Ovary (tissue), 9 donors: ENCODE measurements around the gene PCNX1. TPM values are rescaled to one million over a fixed set of nuclear protein-coding genes. Genes with fewer than 3 reads are reported as not detected.

Experiments
- DNase-seq, 5 donors: peaks; one replicate each; pipeline ENCODE4 v3.0.0-alpha.2; 2019 to 2020
- H3K27ac ChIP-seq, 2 donors: fragments of 200-600 bp; one replicate each; pipeline versions ENCODE4 v1.5.1 to v1.8.0; 2019 to 2022
- H3K27me3 ChIP-seq: fragments of 200-600 bp; one replicate; pipeline ENCODE4 v1.8.0; 2022
- H3K36me3 ChIP-seq: fragments of 200-600 bp; sonication (generic); one replicate; pipeline ENCODE4 v1.5.1; 2019
- H3K4me1 ChIP-seq: one replicate; pipeline ENCODE4 v1.8.1; 2013; ENCODE audit warnings: mild to moderate bottlenecking, moderate library complexity; ENCODE audit not compliant: insufficient read depth
- H3K4me3 ChIP-seq: fragments of 200-600 bp; sonication (generic); one replicate; pipeline ENCODE4 v1.5.1; 2017
- H3K9me3 ChIP-seq, 2 donors: fragments of 200-600 bp in 1 of 2; sonication (generic) in 1 of 2; one replicate each; pipeline versions ENCODE4 v1.5.1 to v1.8.1; 2013 to 2019; ENCODE audit warnings: mild to moderate bottlenecking in 1 of 2, moderate library complexity in 1 of 2
- CTCF ChIP-seq, 3 donors: fragments of 450-650 bp in 2 of 3; fragments of 200-600 bp in 1 of 3; IDR thresholded peaks; one replicate each; pipeline versions ENCODE4 v1.5.1 to v1.8.0; 2016 to 2022; ENCODE audit warnings: antibody characterized with exemption in 3 of 3, mild to moderate bottlenecking in 1 of 3
- EP300 ChIP-seq: sonication (generic); formaldehyde crosslinking; IDR thresholded peaks from one replicate; pipeline ENCODE4 v1.6.1; 2017; ENCODE audit warnings: antibody characterized with exemption
- POLR2A ChIP-seq: fragments of 450-650 bp; IDR thresholded peaks from one replicate; pipeline ENCODE4 v1.6.1; 2017; ENCODE audit warnings: antibody characterized with exemption, mild to moderate bottlenecking, moderate library complexity
- WGBS, 3 donors: extraction: QIAGEN DNeasy Blood & Tissue Kit in 1 of 3; methylation state at CpG; one replicate each; pipeline versions ENCODE4 v1.1.5 to v1.1.7; 2013 to 2017; 5-methylcytosine and 5-hydroxymethylcytosine counted together
- intact Hi-C, 4 donors: fragments of 100-400 bp; cut with DNase I; formaldehyde crosslinking; loops; one replicate each; pipeline versions ENCODE4 v1.11.0 to v1.15.1; 2022 to 2023
- polyA plus RNA-seq, 2 donors: library from polyadenylated mRNA; stranded (reverse); fragments of 200-250 nt in 1 of 2; fragments of 350-450 nt in 1 of 2; fragmentation: Illumina TruSeq in 1 of 2; extraction: RNeasy Lipid Tissue Mini Kit (QIAGEN cat#74804) in 1 of 2; gene quantifications; one replicate each; pipeline ENCODE4 v1.2.3, GENCODE V29; 2013 to 2014
- total RNA-seq, 7 donors: library from RNA; depleted of rRNA in 2 of 7; stranded (reverse); fragments of >200 nt in 2 of 7; fragmentation: NEBNext Ultra II Directional in 3 of 7; extraction: Animal tissue kit (Norgen Biotek cat#: 25700) in 3 of 7; gene quantifications; one replicate each; pipeline versions ENCODE4 v1.1.0 to v1.2.4, GENCODE V29; 2016 to 2023
- donor health status: DM: no; HTN: no; CAD: no; lungs with moderate emphysema.
- donor health status: DM: no; HTN: no; CAD: no.
- donor health status: Bipolar disorder and iron deficiency.
- donor health status: DM: yes; HTN: yes; CAD: no.
- donor health status: DM: no; HTN: no; CAD: no.
- donor health status: DM: yes; HTN: yes; CAD: no.

Gene PCNX1
- total and polyA plus RNA-seq, 9 donors, result 13.3 to 101 (median 69.5) TPM

- no peak for DNase-seq
- H3K27me3 ChIP-seq, result no peaks in the 10 kb centered on the region
- H3K36me3 ChIP-seq, result no peaks in the 10 kb centered on the region
- H3K4me1 ChIP-seq, result peaks cover 2% of the 10 kb centered on the region
- 76 to 84% (median 81%) methylated on average over 31 of the region's 31 CpGs for WGBS, 3 donors
- intact Hi-C loops, result loop anchor here in 3 of 4 donors (2.0 to 5.0 kb wide), 2 partner anchors 613 kb away; no protein-coding TSS in a partner anchor
- no peak overlapping the region for H3K4me3 ChIP-seq
- no peaks in the 10 kb centered on the region for H3K9me3 ChIP-seq
- H3K27ac ChIP-seq, result no peak overlapping the region
- TF ChIP-seq EP300, result no peak
Measured at GRCh38 chr14:71139294-71139946, 232.2 kb downstream of the PCNX1 start.

- 95 to 100% (median 97%) methylated on average over 2 of the region's 2 CpGs for WGBS, 3 donors
- TF ChIP-seq EP300 (no peak), CTCF (IDR thresholded peaks at IDR 0.05) (no peak), POLR2A (no peak)
- no peak overlapping the region for H3K27ac ChIP-seq
- no peaks in the 10 kb centered on the region for H3K36me3 ChIP-seq
- peaks cover 2% of the 10 kb centered on the region for H3K4me1 ChIP-seq
- no peak overlapping the region for H3K4me3 ChIP-seq
- H3K9me3 ChIP-seq, result no peaks in the 10 kb centered on the region
- no peaks in the 10 kb centered on the region for H3K27me3 ChIP-seq
- intact Hi-C loops, result loop anchor here in 1 of 4 donors (2.0 to 10.0 kb wide), 2 partner anchors 395 to 615 kb away; no protein-coding TSS in a partner anchor
- no peak for DNase-seq
Measured at GRCh38 chr14:71140157-71140556, 232.9 kb downstream of the PCNX1 start.

GRCh38 chr14:71141701-71142374 is 234.6 kb downstream of the PCNX1 start:
- H3K36me3 ChIP-seq, result no peaks in the 10 kb centered on the region
- peaks cover 2% of the 10 kb centered on the region for H3K4me1 ChIP-seq
- 90 to 93% (median 91%) methylated on average over 4 of the region's 4 CpGs for WGBS, 3 donors
- H3K4me3 ChIP-seq, result no peak overlapping the region
- H3K27me3 ChIP-seq, result no peaks in the 10 kb centered on the region
- intact Hi-C loops, result loop anchor here in 1 of 4 donors (2.0 to 10.0 kb wide), 2 partner anchors 393 to 613 kb away; no protein-coding TSS in a partner anchor
- no peaks in the 10 kb centered on the region for H3K9me3 ChIP-seq
- DNase-seq, result no peak
- no peak overlapping the region for H3K27ac ChIP-seq
- TF ChIP-seq CTCF (IDR thresholded peaks at IDR 0.05) (no peak), EP300 (no peak), POLR2A (no peak)

GRCh38 chr14:71142375-71143038 is 235.2 kb downstream of the PCNX1 start:
- peaks cover 2% of the 10 kb centered on the region for H3K4me1 ChIP-seq
- H3K27ac ChIP-seq, result no peak overlapping the region
- no peaks in the 10 kb centered on the region for H3K9me3 ChIP-seq
- no peak for TF ChIP-seq POLR2A
- no peak for TF ChIP-seq EP300
- TF ChIP-seq CTCF (IDR thresholded peaks at IDR 0.05), result no peak
- 96% methylated on average over 3 of the region's 3 CpGs for whole genome bisulfite sequencing, 3 donors
- no peak for DNase-seq
- H3K36me3 ChIP-seq, result no peaks in the 10 kb centered on the region
- no peak overlapping the region for H3K4me3 ChIP-seq
- intact Hi-C loops, result loop anchor here in 1 of 4 donors (10.0 kb wide), 1 partner anchor 392 kb away; no protein-coding TSS in a partner anchor
- H3K27me3 ChIP-seq, result no peaks in the 10 kb centered on the region
